ENCODE results near the gene CLDN10.
A peak's percentile ranks its signal among the peaks of the same experiment; 100 is the strongest.

DNA sequence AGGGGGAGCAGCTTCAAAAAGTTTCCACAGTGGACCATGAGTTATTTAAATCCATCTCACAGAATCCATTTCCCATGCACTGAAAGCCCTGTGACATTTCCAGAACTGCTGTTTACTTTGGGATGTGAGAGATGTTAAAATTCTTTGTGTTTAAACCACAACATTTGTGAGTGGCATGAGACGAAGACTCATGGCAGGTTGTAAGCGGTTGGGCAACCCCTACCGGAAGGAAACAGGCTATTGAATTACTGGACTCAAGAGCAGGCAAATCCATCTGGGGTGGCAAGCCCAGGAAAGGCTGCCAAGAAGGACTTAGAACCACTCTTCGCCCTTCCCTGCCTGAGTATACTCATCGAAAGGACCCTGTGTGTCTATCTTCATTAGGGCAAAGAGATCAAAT lies 22.3 kb upstream of the CLDN10 start:
- TF ChIP-seq, protein P1, sequence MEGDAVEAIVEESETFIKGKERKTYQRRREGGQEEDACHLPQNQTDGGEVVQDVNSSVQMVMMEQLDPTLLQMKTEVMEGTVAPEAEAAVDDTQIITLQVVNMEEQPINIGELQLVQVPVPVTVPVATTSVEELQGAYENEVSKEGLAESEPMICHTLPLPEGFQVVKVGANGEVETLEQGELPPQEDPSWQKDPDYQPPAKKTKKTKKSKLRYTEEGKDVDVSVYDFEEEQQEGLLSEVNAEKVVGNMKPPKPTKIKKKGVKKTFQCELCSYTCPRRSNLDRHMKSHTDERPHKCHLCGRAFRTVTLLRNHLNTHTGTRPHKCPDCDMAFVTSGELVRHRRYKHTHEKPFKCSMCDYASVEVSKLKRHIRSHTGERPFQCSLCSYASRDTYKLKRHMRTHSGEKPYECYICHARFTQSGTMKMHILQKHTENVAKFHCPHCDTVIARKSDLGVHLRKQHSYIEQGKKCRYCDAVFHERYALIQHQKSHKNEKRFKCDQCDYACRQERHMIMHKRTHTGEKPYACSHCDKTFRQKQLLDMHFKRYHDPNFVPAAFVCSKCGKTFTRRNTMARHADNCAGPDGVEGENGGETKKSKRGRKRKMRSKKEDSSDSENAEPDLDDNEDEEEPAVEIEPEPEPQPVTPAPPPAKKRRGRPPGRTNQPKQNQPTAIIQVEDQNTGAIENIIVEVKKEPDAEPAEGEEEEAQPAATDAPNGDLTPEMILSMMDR (IDR thresholded peaks at IDR 0.05): no peak
- TF ChIP-seq POLR2AphosphoS5 (IDR thresholded peaks at IDR 0.05; ENCODE audit: insufficient read depth in 1 of 2, low read depth in 1 of 2): peak in 1 of 2 donors; percentile 33
- TF ChIP-seq POLR2A (IDR thresholded peaks at IDR 0.05): no peak

Data from vagina (tissue), 2 donors.